GM20431 (cell line): ENCODE data around the gene CCDC88C.

Experiments
- in situ Hi-C: fragments of 300-500 bp; cut with MseI, MboI; formaldehyde crosslinking; loops from one replicate; pipeline ENCODE4 v1.15.0; 2020; ENCODE audit warnings: low sequenced_read_pairs; ENCODE audit not compliant: unreplicated experiment

CCDC88C gene

DNA sequence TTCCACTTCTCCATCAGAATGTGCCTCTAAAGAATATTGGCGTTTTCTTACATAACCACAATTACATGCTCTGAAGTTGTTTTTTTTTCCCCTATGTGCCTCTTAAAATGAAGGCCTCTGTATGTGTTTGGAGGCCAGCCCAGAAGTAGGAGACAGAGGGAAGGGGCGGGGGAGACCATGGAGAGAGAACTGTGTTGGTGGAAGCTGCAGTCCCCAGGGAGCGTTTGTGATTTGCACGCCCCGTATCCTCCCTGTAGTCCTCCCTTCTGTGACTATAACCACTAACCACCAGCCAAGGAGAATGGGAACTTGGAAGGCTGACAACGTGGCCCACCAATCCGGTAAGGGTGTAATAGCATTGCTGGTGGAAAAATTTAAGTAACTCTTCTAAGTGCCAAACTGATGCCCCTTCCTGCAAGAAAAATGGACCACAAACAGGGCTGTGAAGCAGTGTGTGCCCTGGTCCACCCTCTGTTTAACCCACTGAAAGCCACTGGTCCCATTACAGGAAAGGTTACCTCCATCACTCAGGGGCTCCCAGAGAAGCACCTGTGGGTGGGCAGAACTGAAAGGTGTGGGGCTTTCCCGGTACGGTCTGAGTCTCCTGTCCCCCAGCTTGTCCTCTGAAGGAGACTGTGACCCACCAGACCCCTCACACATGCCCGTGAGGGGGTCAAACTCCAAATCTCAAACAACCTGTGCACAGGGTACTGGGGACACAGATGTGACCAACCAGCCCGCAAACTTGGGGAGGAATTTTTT, 36.8 kb downstream of the CCDC88C start:
- in situ Hi-C loops = no loop called here

DNA sequence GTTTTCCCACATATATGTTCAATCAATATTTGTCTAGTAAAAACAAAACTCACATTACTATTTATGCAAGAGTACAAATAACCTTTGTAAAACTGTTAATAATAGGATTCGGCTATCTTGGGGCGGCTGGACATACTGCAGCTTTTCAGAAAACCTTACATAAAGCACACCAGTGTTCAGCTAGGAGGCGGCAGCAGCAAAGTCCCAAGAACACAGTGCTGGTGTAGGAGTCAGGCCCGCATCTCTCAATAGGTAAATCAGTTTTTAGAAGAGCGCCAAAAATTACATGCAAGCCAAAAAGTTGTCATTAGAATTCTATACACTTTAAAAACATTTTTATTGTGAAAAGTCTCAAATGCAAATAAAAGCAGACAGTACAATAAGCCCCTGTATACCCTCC, 37.5 kb downstream of the CCDC88C start:
- in situ Hi-C loops = no loop called here

DNA sequence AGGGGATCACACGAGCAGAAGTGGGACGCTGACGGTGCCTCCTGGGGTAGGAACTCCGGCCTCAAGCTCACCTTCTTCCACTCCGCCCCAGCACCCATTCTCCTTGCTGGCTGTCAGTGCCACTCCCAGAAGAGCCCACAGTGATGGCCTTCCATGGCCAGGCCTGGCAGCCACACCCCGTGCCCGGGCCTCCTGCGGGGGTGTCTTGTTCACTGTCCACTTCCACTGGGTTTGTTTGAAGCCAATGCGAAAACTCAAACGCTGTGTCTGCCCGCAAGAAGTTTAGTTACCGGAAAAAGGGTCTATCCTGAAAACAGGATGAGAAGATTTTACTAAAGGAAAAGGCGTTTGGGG, 38.1 kb downstream of the CCDC88C start:
- in situ Hi-C loops = no loop called here

DNA sequence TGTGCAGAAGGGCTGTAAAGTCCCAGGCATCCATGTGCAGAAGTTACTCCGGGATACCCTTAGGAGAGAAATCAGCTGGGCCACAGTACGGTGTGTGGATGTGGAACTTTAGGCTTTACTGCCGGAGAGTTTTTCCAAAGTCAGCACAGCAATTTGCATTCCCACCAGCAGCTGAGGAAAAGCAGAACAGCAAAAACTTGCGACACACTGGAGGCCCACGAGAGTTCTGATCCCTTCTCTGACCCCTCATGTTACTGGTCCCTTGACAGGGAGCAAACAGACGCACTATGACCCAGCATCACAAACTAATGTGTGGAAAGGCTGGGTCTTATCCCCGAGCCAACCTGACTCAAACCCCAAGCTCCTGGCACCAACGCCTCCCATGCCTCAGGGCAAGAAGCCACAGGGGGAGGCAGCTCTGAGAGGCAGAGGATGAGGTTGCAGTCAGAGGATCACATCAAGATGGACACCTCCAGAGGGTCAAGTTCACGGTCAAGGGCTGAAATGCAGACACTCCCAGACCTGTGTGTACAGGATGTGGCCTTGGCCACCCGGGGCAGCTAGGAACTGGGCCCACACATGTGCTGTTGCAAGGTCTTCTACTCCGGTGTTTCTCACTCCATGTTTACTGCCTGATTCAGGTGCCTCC, 38.6 kb downstream of the CCDC88C start:
- in situ Hi-C loops = no loop called here

DNA sequence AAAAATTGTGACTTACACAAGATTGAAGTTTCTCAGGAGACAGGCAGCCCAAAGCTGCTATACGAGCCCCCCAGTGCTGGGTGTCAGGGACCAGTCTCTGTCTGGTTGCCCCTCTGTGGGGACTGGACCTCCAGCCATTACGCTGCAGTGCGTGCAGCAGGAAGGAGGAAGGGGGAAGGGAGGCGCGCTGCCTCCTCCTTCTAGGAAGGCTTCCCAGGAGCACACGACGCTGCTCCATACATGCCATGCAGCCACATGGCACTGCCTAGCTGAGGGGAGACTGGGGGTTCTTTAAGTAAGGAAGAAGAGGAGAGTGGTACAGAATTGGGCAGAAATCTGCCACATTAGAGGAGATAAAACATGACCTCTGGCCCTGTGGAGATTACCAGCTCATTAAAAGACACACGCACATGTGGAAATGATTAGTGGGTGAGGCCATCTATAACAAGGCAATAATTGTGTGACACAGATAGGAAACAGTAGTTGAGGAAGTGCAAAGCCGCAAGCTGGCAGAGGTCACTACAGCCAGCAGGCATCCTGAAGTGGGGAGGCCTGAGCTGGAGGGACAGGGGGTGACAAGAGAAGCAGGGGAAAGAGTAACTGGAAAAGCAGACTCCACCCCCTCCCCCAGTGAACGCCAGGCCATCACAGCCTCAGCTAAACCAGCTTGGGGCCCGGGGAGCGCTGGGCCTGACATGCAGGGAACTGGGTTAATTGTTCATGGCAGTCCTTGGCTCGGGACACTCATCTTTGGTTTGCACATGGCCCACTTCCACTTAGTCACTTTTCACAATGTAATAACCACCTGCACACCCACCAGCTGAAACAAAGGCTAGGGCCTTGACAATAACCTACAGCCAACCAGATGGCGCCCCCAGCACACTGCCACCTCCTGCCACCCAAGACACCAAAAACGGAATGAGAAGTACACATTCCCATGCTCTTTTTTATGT, 39.6 kb downstream of the CCDC88C start:
- in situ Hi-C loops = no loop called here

DNA sequence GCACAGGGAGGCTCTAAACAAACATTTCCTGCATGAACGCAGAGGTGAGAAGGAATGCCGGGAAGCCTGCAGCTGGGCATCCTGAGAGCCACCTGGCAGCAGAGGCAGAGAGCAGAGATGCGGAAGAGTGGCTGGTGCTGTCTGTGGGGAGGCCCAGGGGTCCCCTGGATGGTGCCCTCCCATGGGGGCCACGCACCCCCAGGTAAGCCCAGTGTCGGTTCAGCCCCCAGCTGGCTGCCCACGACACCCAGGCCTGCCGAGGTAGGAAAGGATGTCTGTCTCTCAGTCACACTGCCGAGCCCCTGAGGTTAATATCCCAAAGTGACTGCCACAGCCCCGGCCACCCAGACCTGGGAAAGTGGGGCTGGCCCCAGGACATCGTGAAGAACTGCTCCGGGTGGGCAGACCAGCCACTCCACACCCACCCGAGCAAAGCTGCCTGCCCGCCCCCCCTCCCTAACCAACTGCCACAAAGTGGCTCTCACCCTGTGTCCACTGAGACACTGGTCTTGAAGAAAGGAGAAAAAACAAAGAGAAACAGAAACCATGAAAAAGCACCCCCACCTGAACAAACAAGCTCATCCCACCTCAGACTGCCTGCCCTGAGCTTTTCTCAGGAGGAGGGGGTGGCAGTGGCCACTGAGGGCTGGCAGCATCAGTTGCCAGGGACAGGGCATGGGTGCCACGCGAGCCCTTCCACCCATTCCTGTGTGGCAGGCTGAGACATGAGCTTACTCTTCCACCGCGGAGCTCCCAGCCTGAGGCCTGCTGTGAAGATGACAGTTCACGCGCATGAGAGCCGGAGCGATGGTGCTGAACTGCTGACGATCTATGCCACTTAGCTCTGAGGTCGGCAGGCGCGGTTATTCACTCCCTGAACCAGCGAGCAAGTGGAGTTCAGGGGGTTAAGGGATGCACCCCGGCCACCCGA, 40.8 kb downstream of the CCDC88C start:
- in situ Hi-C loops = no loop called here

DNA sequence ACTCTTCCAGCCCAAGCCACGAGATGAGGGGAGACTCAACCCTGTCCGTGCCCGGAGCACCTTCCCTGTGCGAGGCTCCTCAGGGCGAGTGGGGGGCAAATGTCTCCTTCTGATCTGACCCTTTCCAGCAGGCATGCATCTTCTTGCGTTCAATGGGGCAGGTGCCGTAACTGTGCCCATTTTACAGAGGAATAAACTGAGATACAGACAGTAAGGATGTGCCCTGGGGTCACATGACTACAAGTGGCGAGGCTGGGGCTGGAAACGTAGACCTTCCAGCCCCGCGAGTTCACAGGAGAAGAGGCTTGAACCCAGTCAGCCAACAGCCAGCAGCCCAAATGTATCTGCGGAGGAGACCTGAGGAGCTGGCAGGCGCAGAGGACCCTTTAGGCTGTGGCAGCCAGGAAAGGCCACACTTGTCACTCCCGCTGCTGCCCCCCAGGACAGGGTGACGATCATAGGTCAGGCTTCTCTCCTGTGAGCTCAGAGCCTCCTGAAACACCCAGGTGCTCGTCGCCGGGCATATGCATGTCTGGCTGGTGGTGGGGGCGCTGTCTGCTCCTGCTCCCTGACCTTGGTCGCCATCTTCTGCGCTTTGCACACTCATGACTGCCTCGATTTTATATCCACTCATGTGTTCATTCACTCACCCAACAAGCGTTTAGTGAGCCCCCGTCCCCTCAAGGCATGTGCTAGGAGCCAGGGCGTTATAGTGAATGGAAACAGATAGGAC, 41.7 kb downstream of the CCDC88C start:
- in situ Hi-C loops = no loop called here

DNA sequence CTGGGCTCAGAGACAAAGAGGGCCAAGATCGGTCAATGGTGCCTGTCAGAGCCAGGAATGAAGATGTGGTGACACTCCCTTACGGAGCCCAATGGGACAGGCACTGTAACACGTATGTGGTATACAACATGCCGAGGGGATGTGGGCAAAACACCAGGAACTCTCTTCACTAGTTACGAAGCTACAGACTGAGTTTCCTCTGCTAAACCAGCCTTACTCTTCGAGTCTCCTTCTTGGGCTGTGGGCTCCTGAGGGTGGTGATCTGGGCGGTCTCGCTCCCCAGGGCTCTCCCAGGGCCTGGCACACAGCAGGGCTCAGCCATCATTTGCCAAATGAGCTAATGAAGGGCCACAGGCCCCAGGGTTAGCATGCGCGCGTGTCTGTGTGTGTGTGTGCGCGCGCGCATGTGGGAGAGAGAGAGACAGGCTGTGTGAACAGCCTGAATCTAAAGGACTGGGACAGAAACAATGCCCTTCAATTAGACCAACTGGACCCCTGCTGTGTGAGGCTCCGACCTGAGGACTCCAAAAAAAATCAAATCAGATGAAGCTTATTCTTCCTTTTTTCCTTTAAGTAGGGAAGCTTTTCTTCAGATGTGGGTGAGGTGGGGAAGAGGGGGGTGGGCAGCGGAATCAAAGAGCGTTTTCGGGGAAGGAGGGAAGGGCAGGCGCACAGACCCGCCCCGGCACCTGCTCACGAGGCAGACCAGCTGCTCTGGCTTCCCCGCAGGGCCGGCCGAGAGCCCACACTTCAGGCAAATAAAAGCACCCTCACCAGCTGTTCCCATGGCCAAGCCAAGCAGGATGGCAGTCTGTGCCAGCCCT, 42.5 kb downstream of the CCDC88C start:
- in situ Hi-C loops = no loop called here

DNA sequence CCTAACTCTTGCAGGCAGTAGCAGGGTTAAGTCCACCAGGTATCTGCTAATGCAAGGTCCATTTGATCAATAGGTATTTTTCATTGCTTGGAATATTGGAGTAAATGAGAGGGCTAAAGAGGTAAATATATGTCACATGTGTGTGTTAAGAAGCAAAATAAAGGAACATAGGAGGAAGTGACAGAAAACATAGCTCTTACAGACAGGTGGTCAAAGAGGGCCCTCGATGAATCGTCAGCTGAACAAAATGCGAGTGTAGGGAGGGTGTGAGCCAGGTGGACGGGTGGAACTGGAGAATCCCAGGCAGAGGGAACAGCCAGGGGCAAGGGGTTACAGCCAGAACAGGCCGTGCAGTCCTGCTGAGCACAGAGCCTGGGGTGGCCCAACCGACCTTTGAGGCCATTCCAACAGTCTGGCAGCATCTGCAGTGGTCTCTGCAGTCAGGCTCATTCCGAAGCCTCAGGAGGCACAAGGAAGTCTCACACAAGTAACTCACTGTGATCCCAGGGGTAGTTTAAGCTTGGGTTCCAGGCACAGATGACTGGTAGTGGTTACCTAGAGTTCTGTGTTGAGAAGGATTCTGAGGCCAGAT, 43.2 kb downstream of the CCDC88C start:
- in situ Hi-C loops = no loop called here

DNA sequence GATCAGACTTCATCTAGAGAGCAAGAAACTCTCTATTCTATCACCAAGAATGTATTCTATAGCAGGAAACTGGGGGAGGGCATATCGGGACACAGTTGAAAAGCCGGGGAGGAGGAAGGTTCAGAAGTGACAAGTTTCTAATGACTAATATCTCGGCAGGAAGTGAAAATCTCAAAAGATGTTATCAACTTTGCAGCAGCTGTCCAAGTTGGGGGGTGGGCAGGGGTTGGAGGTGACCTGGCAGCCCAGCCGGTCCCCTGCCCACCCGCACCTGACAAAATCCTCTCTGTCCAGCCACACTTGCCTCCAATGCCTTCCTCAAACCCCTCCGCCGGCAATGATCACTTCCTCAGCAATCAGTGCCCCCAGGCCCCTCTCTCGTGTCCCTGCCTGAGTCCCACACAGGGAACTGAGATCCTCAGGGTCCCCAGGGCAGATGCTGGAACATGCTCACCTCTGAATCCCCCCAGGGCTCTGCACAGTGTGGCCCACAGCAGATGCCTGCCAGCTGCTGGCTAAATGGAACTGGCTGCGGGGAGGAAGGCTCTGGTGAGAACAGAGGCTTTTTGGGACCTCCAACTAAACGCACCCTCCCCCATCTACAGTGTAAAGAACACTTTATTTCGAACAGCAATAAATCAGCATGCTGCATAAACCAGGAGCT, 43.9 kb downstream of the CCDC88C start:
- in situ Hi-C loops = no loop called here

DNA sequence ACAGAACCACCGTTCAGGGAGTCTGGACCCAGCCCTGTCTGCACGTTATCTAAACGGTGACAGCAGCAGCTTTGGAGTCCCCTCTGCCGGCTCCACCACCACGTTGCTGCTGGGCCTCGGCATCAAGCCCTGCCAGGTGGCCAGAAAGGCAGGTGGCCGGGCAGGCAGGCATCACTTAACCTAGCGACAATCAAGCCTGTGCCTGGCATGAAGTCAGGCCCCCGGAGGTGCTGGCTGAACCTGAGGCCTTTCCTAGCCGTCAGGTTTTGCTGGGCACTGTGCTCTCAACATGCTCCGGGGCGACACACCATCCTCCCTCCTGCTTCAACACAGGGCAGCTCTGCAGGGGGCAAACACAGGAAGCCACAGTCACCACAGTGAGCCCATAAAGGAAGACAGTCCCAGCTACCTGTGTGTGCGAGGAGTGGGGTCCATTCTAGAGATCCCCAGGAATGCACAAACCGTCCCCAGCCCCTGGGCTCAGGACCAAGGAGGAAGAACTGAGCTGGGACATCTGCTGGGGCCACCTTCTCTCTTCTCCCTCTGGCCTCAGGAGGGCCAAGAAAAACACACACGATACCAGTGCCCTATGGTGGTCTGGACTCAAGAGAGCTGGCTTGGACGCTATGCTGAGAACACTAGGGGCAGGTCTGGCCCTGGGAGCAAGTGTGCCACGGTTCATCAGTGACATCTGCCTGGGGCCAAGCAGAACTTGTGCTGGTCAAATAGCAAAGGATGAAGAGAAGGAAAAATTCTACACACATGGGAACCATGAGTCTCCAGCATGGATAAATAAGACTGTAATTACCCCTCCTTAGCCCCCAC, 44.7 kb downstream of the CCDC88C start:
- in situ Hi-C loops = no loop called here

DNA sequence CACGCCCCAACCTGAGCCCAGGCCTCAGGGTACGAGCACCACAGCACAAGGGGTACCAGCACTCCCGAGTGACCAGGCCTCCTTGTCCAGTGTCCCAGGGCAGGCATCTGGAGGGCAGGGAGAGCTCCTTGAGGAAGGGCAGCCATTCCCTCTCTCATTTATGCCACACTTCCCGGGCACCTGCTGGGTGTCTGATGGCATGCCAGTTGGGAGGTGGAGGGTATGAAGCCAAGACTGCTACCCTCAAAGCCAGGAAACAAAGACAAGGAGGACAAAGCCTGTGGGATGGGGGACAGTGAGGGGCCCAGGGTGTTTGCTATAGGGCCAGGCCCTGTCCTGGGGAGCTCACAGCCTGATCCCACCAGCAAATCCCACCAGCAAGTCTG, 45.6 kb downstream of the CCDC88C start:
- in situ Hi-C loops = no loop called here

DNA sequence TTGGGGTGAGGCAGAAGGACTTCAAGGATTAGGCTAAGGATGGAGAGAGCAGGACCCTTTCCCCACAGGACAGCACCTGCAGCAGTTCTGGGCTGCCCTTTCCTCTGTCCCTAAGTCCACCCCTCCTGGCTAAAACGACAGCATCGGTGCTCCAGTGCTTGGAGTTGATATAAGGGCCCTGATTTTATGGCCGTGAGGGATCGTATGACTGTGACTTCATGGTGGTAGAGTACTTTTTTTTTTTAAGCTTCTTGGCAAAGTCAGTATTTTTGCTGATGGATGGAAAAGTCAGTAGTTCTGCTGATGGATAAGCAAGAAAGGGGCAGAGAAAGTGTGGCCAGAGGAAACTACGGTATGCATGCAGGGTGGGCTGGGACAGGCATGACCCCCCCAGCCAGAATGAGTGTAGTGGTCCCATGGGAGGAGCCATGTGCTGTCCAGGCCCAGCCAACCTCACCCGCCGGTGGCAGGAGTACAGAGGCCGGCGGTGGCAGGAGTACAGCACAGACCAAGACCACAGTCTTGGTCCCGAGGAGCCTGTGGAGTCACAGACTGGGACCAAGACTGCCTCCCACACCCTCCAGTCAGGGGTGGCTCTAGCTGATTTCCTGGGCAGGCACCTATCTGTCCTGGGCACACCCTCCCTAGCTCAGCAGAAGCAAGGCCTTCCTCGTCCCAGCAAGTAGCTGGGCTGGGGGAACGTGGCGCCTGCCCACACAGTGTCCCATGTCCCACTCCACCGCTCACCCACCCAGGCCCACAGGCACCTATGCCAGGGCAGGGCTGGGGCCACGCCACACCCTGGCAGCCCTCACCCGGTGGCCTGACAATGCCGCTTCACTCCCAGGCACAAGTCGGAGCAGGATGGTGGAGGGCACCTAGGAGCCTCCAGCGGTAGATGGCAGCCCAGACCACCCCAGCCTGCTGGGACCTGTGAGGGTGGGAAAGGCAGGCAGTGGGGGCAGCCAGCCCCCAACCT, 46.3 kb downstream of the CCDC88C start:
- in situ Hi-C loops = no loop called here

DNA sequence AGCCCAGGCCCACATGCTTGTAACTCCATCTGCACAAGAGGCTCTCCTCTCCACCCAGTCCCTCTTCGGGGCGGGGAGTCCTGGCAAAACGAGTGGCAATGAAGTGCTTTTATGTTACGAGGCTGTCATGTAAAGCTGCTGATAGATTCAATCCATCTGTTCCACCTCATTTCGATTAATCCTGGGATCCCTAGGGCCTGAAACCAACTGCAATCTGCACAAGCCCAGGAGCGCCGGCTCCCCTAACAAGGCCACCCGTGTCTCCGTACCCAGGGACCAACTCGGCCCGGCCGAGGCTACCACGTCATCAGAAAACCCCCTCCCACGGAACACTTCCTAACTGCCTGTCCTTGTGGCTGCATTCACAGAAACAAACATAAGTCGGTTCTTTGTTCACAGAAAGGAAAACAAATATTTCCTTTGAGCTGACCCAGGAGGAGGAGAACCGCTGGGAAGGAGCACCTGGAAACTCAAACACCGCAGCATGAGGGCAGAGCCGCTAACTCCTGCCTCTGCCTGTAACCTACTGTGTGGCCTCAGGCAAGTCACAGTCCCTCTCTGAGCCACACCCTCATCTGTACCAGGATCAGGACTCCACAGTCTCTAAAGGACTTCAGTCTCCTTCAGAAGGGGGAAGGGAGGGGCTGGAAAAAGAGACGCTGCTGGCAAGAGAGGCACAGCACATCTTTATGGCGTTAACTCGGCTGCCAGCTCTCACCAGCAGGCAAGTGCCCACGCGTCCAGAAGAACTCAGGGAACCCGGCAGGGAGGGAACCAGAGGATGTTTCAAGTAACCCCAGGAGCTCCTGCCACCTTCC, 47.8 kb downstream of the CCDC88C start:
- in situ Hi-C loops = no loop called here
